Measurements from ENCODE around the gene SRPK3.

GRCh38 chrX:153769865-153770600, 10.8 kb upstream of the SRPK3 start:
- TF ChIP-seq EZH2phosphoT487 (IDR thresholded peaks at IDR 0.05; ENCODE audit: unreplicated experiment), result no peak
- TF ChIP-seq POLR2AphosphoS5 (IDR thresholded peaks at IDR 0.05; ENCODE audit: low read depth), result no peak
- TF ChIP-seq EZH2 (IDR thresholded peaks at IDR 0.05; ENCODE audit: low read depth, unreplicated experiment), result no peak
